K562 treated with DMSO at 1 percent for 24 hours (cell line): ENCODE results near the gene RCAN3. TPM values are rescaled to one million over a fixed set of nuclear protein-coding genes. Genes with fewer than 3 reads are reported as not detected.

ENCODE experiments used
- total RNA-seq: library from RNA; unstranded; fragments of 300-600 nt; gene quantifications from 2 replicates; pipeline ENCODE4 v1.2.3, GENCODE V29; 2022; ENCODE audit warnings: low read depth; ENCODE audit not compliant: insufficient read depth

The RCAN3 gene
- total RNA-seq = 2.0 and 4.3 TPM in 2 replicates

GRCh38 chr1:24502709-24503058 lies at the start of gene RCAN3:
TSS of gene RCAN3 (plus strand) at chr1:24502836. CDS start at chr1:24514373, 11,537 bp downstream.

GRCh38 chr1:24555591-24556413 lies 53.2 kb downstream of the RCAN3 start, which contains the start of gene NCMAP:
TSS of gene NCMAP (plus strand) at chr1:24556087. CDS start at chr1:24595431, 39,344 bp downstream.

Other genes starting within 250 kb of the RCAN3 start
- gene GRHL3, start 183.5 kb upstream of the RCAN3 start, total RNA-seq = 0.50 and 0.58 TPM in 2 replicates
- 5.8 and 10.3 TPM in 2 replicates for gene STPG1, start 89.1 kb upstream of the RCAN3 start, total RNA-seq
- 31.7 and 32.8 TPM in 2 replicates for gene NIPAL3, start 87.0 kb upstream of the RCAN3 start, total RNA-seq
- gene NCMAP, start 53.3 kb downstream of the RCAN3 start, total RNA-seq = not detected in 2 replicates
- gene SRRM1, start 140.5 kb downstream of the RCAN3 start, total RNA-seq = 59.8 and 62.9 TPM in 2 replicates
- 48.8 and 60.3 TPM in 2 replicates for gene CLIC4, start 242.6 kb downstream of the RCAN3 start, total RNA-seq